GM12878 (cell line): ENCODE measurements around the gene MAP4K1. TPM values are rescaled to one million over a fixed set of nuclear protein-coding genes. Genes with fewer than 3 reads are reported as not detected.

Experiments
- ATAC-seq: fragments of 200-7000 bp; cut with Tn5 transposase; 3 replicates; pipeline ENCODE4 v1.9.1; 2020; ENCODE audit warnings: mild to moderate bottlenecking, moderate library complexity
- BruUV-seq: library from RNA; stranded (reverse); fragments of 400-500 nt; replicated peaks from 2 replicates; lab custom pipeline; 2021; lab: Mats Ljungman, UMichigan
- CTCF ChIA-PET: fragments of 300-600 bp; sonication (Branson Sonifier 250); formaldehyde crosslinking; extraction: SDS; loops from one replicate; lab custom pipeline; 2021; ENCODE audit warnings: inconsistent platforms; lab: Yijun Ruan, JAX
- POLR2A ChIA-PET: fragments of 350-600 bp; formaldehyde crosslinking; extraction: SDS; loops from one replicate; lab custom pipeline; 2021; ENCODE audit warnings: inconsistent platforms; lab: Charles Lee
- RAD21 ChIA-PET: fragments of 300-600 bp; sonication (Branson Sonifier 250); formaldehyde crosslinking; loops from one replicate; lab custom pipeline; 2023; ENCODE audit warnings: antibody characterized with exemption; ENCODE audit not compliant: unreplicated experiment; lab: Charles Lee
- SMC1A ChIA-PET: fragments of 300-600 bp; sonication (Branson Sonifier 250); formaldehyde crosslinking; loops from one replicate; lab custom pipeline; 2023; ENCODE audit not compliant: unreplicated experiment, uncharacterized antibody; lab: Charles Lee
- DNase-seq: peaks from one replicate; pipeline ENCODE4 v3.0.0-alpha.2; 2011; ENCODE audit warnings: low read depth, low spot score
- FAIRE-seq: peaks from 3 replicates; lab custom pipeline; 2011; peaks lifted over from hg19 to GRCh38; lab: Jason Lieb, UNC
- H2AFZ ChIP-seq: 2 replicates; pipeline ENCODE4 v1.6.0; 2011; ENCODE audit warnings: low read depth, low read length, control low read depth; ENCODE audit not compliant: control insufficient read depth
- H3K27ac ChIP-seq: 2 replicates; pipeline ENCODE4 v1.5.1; 2011; ENCODE audit warnings: control low read depth; ENCODE audit not compliant: control insufficient read depth, insufficient read depth
- H3K27me3 ChIP-seq, 2 experiments: replicated peaks in 1 of 2; 2 replicates each; pipeline versions ENCODE4 v1.6.0 to v1.6.1; 2011; ENCODE audit warnings: low read length in 1 of 2; ENCODE audit not compliant: control insufficient read depth in 2 of 2, insufficient read depth in 2 of 2
- H3K36me3 ChIP-seq, 2 experiments: 2 replicates each; pipeline ENCODE4 v1.5.1; 2011; ENCODE audit warnings: low read length in 1 of 2; ENCODE audit not compliant: control insufficient read depth in 2 of 2, insufficient read depth in 2 of 2
- H3K4me1 ChIP-seq: 2 replicates; pipeline ENCODE4 v1.6.1; 2011; ENCODE audit warnings: mild to moderate bottlenecking, low read length, moderate library complexity, mixed read lengths; ENCODE audit not compliant: control insufficient read depth, insufficient read depth
- H3K4me2 ChIP-seq: 2 replicates; pipeline ENCODE4 v1.6.0; 2011; ENCODE audit warnings: control low read depth; ENCODE audit not compliant: control insufficient read depth, insufficient read depth
- H3K4me3 ChIP-seq: fragments of 200-600 bp; sonication (generic); 2 replicates; pipeline ENCODE4 v1.5.1; 2016
- H3K79me2 ChIP-seq: 2 replicates; pipeline ENCODE4 v1.6.0; 2011; ENCODE audit warnings: low read length; ENCODE audit not compliant: control insufficient read depth, insufficient read depth
- H3K9ac ChIP-seq: 2 replicates; pipeline ENCODE4 v1.8.0; 2011; ENCODE audit warnings: low read length, control low read depth, mixed read lengths; ENCODE audit not compliant: control insufficient read depth, insufficient read depth
- H3K9me3 ChIP-seq: replicated peaks from 3 replicates; pipeline ENCODE4 v1.5.1; 2011; ENCODE audit warnings: mild to moderate bottlenecking, low read length; ENCODE audit not compliant: control insufficient read depth, insufficient read depth
- H4K20me1 ChIP-seq: 2 replicates; pipeline ENCODE4 v1.6.0; 2011; ENCODE audit not compliant: control insufficient read depth, insufficient read depth
- BCL3 ChIP-seq: IDR thresholded peaks from 2 replicates; pipeline ENCODE4 v1.6.1; 2011; ENCODE audit warnings: borderline replicate concordance, low read depth, mild to moderate bottlenecking, moderate library complexity, low read length; ENCODE audit not compliant: insufficient read depth, poor library complexity, severe bottlenecking
- CEBPZ ChIP-seq: fragments of 150-350 bp; IDR thresholded peaks from 2 replicates; pipeline ENCODE4 v1.6.1; 2016; ENCODE audit warnings: low read depth, low read length
- ELK1 ChIP-seq: IDR thresholded peaks from 2 replicates; pipeline ENCODE4 v1.6.1; 2012; ENCODE audit warnings: low read depth, low read length, improper control_type of control experiment
- MTA2 ChIP-seq: fragments of 450-650 bp; IDR thresholded peaks from 2 replicates; pipeline ENCODE4 v1.6.1; 2016; ENCODE audit warnings: low read depth, mild to moderate bottlenecking, moderate library complexity
- PAX8 ChIP-seq: fragments of 450-650 bp; IDR thresholded peaks from 2 replicates; pipeline ENCODE4 v1.6.1; 2017; ENCODE audit warnings: mild to moderate bottlenecking, moderate library complexity
- PBX3 ChIP-seq: IDR thresholded peaks from 2 replicates; pipeline ENCODE4 v1.6.1; 2011; ENCODE audit warnings: mild to moderate bottlenecking, low read depth, low read length, moderate library complexity; ENCODE audit not compliant: insufficient replicate concordance
- PKNOX1 ChIP-seq: fragments of 450-650 bp; IDR thresholded peaks from 2 replicates; pipeline ENCODE4 v1.6.1; 2016; ENCODE audit warnings: mild to moderate bottlenecking
- RBBP5 ChIP-seq: fragments of 200-600 bp; sonication (generic); conservative IDR thresholded peaks from 2 replicates; pipeline ENCODE4 v1.6.1; 2016
- SP1 ChIP-seq: IDR thresholded peaks from one replicate; pipeline ENCODE4 v1.6.1; 2011; ENCODE audit warnings: low read depth, low read length
- SUZ12 ChIP-seq: fragments of 200-600 bp; sonication (generic); IDR thresholded peaks from one replicate; pipeline ENCODE4 v1.6.1; 2018; ENCODE audit warnings: antibody characterized with exemption, mild to moderate bottlenecking; ENCODE audit not compliant: unreplicated experiment
- TCF3 ChIP-seq: IDR thresholded peaks from 2 replicates; pipeline ENCODE4 v1.6.1; 2012; ENCODE audit warnings: low read depth, mild to moderate bottlenecking, low read length, borderline replicate concordance; ENCODE audit not compliant: insufficient read depth
- YBX1 ChIP-seq: fragments of 450-650 bp; IDR thresholded peaks from 2 replicates; pipeline ENCODE4 v1.6.1; 2016; ENCODE audit warnings: antibody characterized with exemption
- YY1 ChIP-seq: IDR thresholded peaks from 2 replicates; pipeline ENCODE4 v1.6.1; 2011; ENCODE audit warnings: low read depth, mild to moderate bottlenecking, low read length
- ZNF24 ChIP-seq: fragments of 450-650 bp; IDR thresholded peaks from 2 replicates; pipeline ENCODE4 v1.6.1; 2017; ENCODE audit warnings: antibody characterized with exemption, mild to moderate bottlenecking
- WGBS: methylation state at CpG from one replicate; pipeline ENCODE4 v1.1.6; 2016; ENCODE audit warnings: low lambda C conversion rate; ENCODE audit not compliant: insufficient replicate concordance, insufficient coverage; ENCODE audit errors: missing lambda C conversion rate; 5-methylcytosine and 5-hydroxymethylcytosine counted together
- in situ Hi-C: fragments of 300-500 bp; cut with MboI; formaldehyde crosslinking; loops from 9 replicates; pipeline ENCODE4 v1.14.3; 2018; ENCODE audit warnings: mixed read lengths
- intact Hi-C: fragments of 100-400 bp; cut with micrococcal nuclease; formaldehyde crosslinking; loops from one replicate; pipeline ENCODE4 v1.14.2; 2022; ENCODE audit not compliant: unreplicated experiment
- polyA plus RNA-seq, 11 experiments: library from polyadenylated mRNA; depleted of rRNA in 4 of 11; unstranded in 6 of 11; stranded (reverse) in 5 of 11; fragments of >200 nt; fragmentation: Nextera tagmentation in 4 of 11; fragmentation: Illumina TruSeq in 1 of 11; extraction: Ambion mirVana in 4 of 11; extraction: Trizol in 1 of 11; gene quantifications; 1 replicate in 1 of 11; 2 replicates in 10 of 11; pipeline versions ENCODE4 v1.2.1 to v1.2.3, GENCODE V29; 2011 to 2016; ENCODE audit warnings: inconsistent platforms in 2 of 11, missing spikeins in 2 of 11, low read depth in 1 of 11
- total RNA-seq, 4 experiments: library from RNA; depleted of rRNA in 3 of 4; stranded (reverse); fragments of >200 nt in 3 of 4; fragmentation: Illumina TruSeq in 1 of 4; extraction: Trizol in 1 of 4; gene quantifications; 2 replicates each; pipeline versions ENCODE4 v1.2.1 to v1.2.3, GENCODE V29; 2013 to 2021

Gene MAP4K1
- total and polyA plus RNA-seq, 10 of the 15 experiments (the other 5 are each of a cell fraction or from before 2014, with no cell fraction given), result 39.2 to 306 (median 140) TPM

GRCh38 chr19:38557205-38557799, 60.5 kb downstream of the MAP4K1 start:
- ChIA-PET CTCF (interaction anchor here (1.0 to 7.2 kb wide), 10 partner anchors 13 to 373 kb away, joined by 3 to 67 read pairs (median 4); partner anchors contain the start of genes EIF3K, MAP4K1, MRPS12 and SARS2), RAD21 (interaction anchor here (1.0 to 11.1 kb wide), 13 partner anchors 10 to 373 kb away, joined by 3 to 135 read pairs (median 6); partner anchors contain the start of genes EIF3K, FAM98C, MAP4K1 and MRPS12), SMC1A (interaction anchor here (0.7 to 7.0 kb wide), 10 partner anchors 10 to 844 kb away, joined by 3 to 85 read pairs (median 3); partner anchors contain the start of genes ACTN4, EIF3K and MAP4K1), POLR2A (interaction anchor here (0.7 to 12.2 kb wide), 5 partner anchors 10 to 77 kb away, joined by 3 to 135 read pairs (median 6); partner anchors contain the start of genes EIF3K and MAP4K1)
- Histone ChIP-seq H3K79me2 (no peaks in the 10 kb centered on the region), H3K36me3 (no peaks in the 10 kb centered on the region), H3K27ac (peak overlapping the region; percentile 89), H3K4me1 (peaks cover 59% of the 10 kb centered on the region), H3K4me2 (peak overlapping the region; percentile 95), H3K27me3 (no peaks in the 10 kb centered on the region), H3K9ac (peak overlapping the region; percentile 54), H3K9me3 (no peaks in the 10 kb centered on the region), H3K4me3 (peak overlapping the region; percentile 72), H4K20me1 (no peaks in the 10 kb centered on the region), H2AFZ (peak overlapping the region; percentile 77)
- FAIRE-seq, result peak; percentile 94
- DNase-seq, result peak; percentile 85
- WGBS, result 9% methylated on average over 12 of the region's 12 CpGs
- in situ Hi-C loops, result no loop called here
- no TSS peak for BruUV-seq
- peak; percentile 81 for ATAC-seq
- intact Hi-C loops, result loop anchor here (1.0 to 2.0 kb wide), 2 partner anchors 61 to 79 kb away; no protein-coding TSS in a partner anchor
- no peak for TF ChIP-seq YY1
- TF ChIP-seq CEBPZ, result no peak
- TF ChIP-seq SUZ12, result no peak
- no peak for TF ChIP-seq ZNF24
- peak; percentile 32 for TF ChIP-seq BCL3
- TF ChIP-seq YBX1, result no peak
- peak; percentile 53; the same call in 1 of the 2 replicates for TF ChIP-seq TCF3
- TF ChIP-seq PKNOX1, result no peak; the same call in 1 of the 2 replicates
- no peak for TF ChIP-seq RBBP5
- TF ChIP-seq ELK1, result no peak
- no peak for TF ChIP-seq PBX3
- TF ChIP-seq MTA2, result peak; percentile 93
- no peak for TF ChIP-seq PAX8
- TF ChIP-seq SP1, result peak; percentile 53
